ENCODE measurements around the gene LRP10. TPM values are rescaled to one million over a fixed set of nuclear protein-coding genes. Genes with fewer than 3 reads are reported as not detected.

Gene LRP10
- total RNA-seq, 1 donor from 2014 or later, result 16.3 TPM

DNA sequence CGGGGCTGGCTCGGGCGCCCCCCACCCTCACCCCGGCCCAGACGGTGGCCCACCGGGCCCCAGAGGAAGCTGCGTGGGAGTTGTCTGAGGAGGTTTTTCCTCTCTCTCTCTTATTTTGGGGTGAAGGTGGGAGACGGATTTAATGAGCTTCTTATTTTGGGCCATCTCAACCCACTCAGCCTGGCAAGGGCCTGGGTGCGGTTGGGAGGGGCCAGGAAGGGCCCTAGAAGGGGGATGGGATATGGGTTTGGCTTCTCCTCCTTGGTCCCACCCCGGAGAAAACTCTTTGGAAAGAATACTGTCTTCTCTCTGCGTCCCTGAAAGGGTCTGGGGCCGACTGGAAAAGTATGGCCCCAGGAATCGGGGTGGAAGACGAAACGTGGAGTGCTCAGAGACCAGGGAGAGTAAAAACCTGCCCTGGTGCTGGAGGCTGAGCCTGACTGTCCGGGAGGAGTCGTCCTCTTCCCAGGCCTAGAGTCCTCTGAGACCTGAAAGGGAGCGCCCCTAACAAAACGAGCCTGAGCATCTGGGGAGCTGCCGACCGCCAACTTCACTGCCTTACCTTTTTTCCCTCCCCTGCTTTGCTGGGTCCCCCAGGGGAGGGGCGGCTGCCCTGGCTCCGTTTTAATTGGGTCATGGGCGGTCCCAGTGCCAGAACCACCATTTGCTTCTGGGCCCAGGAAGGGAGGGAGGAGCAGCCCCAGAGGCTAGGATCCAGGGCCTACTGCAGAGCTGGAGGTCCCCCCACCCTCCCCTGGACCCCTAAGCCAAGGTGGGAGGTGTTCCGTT is 33.6 kb upstream of the LRP10 start:
- H3K27ac Mint-ChIP-seq (ENCODE audit: unreplicated experiment), result peak overlapping the region; percentile 71

DNA sequence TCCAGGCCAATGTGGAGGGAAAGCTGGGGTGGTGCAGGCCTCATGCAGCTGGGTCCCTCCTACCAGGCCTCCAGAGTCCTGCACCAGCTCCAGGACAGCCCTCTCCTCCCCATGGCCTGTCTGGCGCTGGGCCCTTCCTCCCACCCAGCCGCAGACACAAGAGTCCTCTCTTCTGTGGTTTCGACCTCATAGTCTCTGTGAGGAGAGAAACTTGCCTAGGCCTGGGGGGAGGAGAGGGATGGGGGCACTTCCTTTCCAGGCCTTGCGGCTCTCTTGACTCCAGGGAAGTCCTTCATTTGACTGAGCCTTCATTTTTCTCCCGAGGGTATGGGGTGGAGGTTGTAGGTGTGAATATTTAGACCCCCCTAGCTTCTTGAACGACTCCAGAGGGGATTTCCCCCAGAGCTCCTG is 32.9 kb upstream of the LRP10 start:
- Mint-ChIP-seq H3K4me1 (peaks cover 31% of the 10 kb centered on the region), H3K27me3 (ENCODE audit: low read depth) (peaks cover 33% of the 10 kb centered on the region), H3K36me3 (ENCODE audit: low read depth) (peaks cover 15% of the 10 kb centered on the region), H3K4me3 (peak overlapping the region; percentile 90), H3K27ac (ENCODE audit: unreplicated experiment) (no peak overlapping the region), H3K9me3 (no peaks in the 10 kb centered on the region)
- TF ChIP-seq, protein P1, sequence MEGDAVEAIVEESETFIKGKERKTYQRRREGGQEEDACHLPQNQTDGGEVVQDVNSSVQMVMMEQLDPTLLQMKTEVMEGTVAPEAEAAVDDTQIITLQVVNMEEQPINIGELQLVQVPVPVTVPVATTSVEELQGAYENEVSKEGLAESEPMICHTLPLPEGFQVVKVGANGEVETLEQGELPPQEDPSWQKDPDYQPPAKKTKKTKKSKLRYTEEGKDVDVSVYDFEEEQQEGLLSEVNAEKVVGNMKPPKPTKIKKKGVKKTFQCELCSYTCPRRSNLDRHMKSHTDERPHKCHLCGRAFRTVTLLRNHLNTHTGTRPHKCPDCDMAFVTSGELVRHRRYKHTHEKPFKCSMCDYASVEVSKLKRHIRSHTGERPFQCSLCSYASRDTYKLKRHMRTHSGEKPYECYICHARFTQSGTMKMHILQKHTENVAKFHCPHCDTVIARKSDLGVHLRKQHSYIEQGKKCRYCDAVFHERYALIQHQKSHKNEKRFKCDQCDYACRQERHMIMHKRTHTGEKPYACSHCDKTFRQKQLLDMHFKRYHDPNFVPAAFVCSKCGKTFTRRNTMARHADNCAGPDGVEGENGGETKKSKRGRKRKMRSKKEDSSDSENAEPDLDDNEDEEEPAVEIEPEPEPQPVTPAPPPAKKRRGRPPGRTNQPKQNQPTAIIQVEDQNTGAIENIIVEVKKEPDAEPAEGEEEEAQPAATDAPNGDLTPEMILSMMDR (conservative IDR thresholded peaks at IDR 0.05), result no peak
- no peak for DNase-seq (ENCODE audit: low read depth, low spot score)

More for the DNA sequence above, 33.6 kb upstream of the LRP10 start:
- peaks cover 31% of the 10 kb centered on the region for H3K4me1 Mint-ChIP-seq
- no peak for DNase-seq (ENCODE audit: low read depth, low spot score)
- H3K4me3 Mint-ChIP-seq, result peak overlapping the region; percentile 90
- H3K36me3 Mint-ChIP-seq (ENCODE audit: low read depth), result peaks cover 15% of the 10 kb centered on the region
- TF ChIP-seq, protein P1 (conservative IDR thresholded peaks at IDR 0.05), result no peak
- H3K9me3 Mint-ChIP-seq, result no peaks in the 10 kb centered on the region
- peaks cover 33% of the 10 kb centered on the region for H3K27me3 Mint-ChIP-seq (ENCODE audit: low read depth)

DNA sequence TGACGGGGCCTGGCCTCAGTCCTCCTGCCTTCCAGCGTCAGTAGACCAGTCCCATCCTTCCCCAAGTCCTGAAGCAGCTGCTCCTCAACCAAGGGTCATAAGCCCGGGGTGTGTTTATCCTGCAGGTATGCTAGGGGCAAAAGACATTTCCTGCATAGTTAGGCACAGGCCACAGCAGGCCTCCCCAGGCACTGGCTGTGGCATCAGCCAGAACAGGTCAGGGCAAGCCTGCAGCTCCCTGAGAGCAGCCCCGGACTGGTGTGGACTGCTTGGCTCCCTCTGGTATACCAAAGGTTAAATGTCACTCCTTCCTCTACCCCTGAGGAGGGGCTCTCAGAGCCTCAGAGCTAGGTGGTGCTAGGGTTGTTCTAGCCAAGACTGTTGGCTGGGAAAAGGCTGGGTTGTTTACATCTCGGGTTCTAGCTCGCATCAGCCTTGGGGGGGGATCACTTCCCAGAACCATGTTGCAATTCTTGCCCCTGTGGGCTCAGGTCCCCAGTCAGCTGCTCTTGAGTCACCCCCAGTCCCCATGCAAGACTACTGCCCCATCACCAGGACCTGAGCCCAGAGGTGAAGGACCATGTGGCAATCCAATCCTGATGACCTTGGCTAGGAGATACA is 32.3 kb upstream of the LRP10 start:
- DNase-seq (ENCODE audit: low read depth, low spot score), result no peak
- peak overlapping the region; percentile 90 for H3K4me3 Mint-ChIP-seq
- H3K27me3 Mint-ChIP-seq (ENCODE audit: low read depth), result peaks cover 33% of the 10 kb centered on the region
- no peak overlapping the region for H3K27ac Mint-ChIP-seq (ENCODE audit: unreplicated experiment)
- peaks cover 31% of the 10 kb centered on the region for H3K4me1 Mint-ChIP-seq
- no peaks in the 10 kb centered on the region for H3K9me3 Mint-ChIP-seq
- TF ChIP-seq, protein P1 (conservative IDR thresholded peaks at IDR 0.05), result no peak
- peaks cover 15% of the 10 kb centered on the region for H3K36me3 Mint-ChIP-seq (ENCODE audit: low read depth)

DNA sequence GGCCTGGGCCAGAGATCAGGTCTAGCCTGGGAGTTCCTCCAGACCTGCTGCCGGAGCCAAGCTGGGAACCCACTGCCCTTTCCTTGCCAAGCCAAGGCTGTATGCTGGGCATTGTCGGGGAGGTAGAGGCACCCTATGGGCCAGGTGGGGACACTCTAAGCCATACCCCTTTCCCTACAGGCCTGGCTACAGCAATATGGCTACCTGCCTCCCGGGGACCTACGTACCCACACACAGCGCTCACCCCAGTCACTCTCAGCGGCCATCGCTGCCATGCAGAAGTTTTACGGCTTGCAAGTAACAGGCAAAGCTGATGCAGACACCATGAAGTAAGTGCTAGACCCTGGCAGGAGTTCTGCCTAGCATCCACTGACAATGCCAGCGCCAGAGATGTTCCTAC is 30.2 kb upstream of the LRP10 start:
- TF ChIP-seq, protein P1 (conservative IDR thresholded peaks at IDR 0.05), result no peak

DNA sequence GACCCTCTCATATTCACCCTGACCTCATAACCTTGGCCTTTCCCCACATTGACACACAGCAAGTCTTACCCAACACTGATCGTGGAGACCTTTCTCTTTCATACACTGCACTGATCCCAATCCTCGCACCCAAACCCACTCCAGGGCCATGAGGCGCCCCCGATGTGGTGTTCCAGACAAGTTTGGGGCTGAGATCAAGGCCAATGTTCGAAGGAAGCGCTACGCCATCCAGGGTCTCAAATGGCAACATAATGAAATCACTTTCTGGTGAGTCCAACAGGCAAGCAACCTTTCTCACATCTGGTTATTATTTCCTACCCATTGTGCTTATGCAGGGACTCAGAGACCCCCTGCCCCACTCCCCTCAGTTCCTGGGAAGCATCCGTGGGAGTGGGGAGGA is 29.8 kb upstream of the LRP10 start:
- Mint-ChIP-seq H3K9me3 (no peaks in the 10 kb centered on the region), H3K4me1 (peaks cover 25% of the 10 kb centered on the region), H3K27ac (ENCODE audit: unreplicated experiment) (no peak overlapping the region), H3K36me3 (ENCODE audit: low read depth) (peaks cover 6% of the 10 kb centered on the region), H3K27me3 (ENCODE audit: low read depth) (peaks cover 18% of the 10 kb centered on the region), H3K4me3 (no peak overlapping the region)
- TF ChIP-seq, protein P1 (conservative IDR thresholded peaks at IDR 0.05), result no peak
- DNase-seq (ENCODE audit: low read depth, low spot score), result no peak

More for the DNA sequence above, 30.2 kb upstream of the LRP10 start:
- peaks cover 6% of the 10 kb centered on the region for H3K36me3 Mint-ChIP-seq (ENCODE audit: low read depth)
- peaks cover 22% of the 10 kb centered on the region for H3K27me3 Mint-ChIP-seq (ENCODE audit: low read depth)
- no peak overlapping the region for H3K4me3 Mint-ChIP-seq
- no peak for DNase-seq (ENCODE audit: low read depth, low spot score)
- no peaks in the 10 kb centered on the region for H3K9me3 Mint-ChIP-seq
- no peak overlapping the region for H3K27ac Mint-ChIP-seq (ENCODE audit: unreplicated experiment)
- peaks cover 26% of the 10 kb centered on the region for H3K4me1 Mint-ChIP-seq

Measured in neural crest cell (in vitro differentiated cells).